Measurements from ENCODE around the gene CDH1.

Gene CDH1

GRCh38 chr16:68806981-68807380, 69.9 kb downstream of the CDH1 start:
- no peak for DNase-seq (ENCODE audit: low spot score)
- in situ Hi-C loops (cut with MboI; ENCODE audit: low pct_unique_long_range_greater_than_20kb, low sequenced_read_pairs, unreplicated experiment): loop anchor here (10.0 kb wide), 1 partner anchor 102 kb away; no protein-coding TSS in a partner anchor
- TF ChIP-seq, protein P1, sequence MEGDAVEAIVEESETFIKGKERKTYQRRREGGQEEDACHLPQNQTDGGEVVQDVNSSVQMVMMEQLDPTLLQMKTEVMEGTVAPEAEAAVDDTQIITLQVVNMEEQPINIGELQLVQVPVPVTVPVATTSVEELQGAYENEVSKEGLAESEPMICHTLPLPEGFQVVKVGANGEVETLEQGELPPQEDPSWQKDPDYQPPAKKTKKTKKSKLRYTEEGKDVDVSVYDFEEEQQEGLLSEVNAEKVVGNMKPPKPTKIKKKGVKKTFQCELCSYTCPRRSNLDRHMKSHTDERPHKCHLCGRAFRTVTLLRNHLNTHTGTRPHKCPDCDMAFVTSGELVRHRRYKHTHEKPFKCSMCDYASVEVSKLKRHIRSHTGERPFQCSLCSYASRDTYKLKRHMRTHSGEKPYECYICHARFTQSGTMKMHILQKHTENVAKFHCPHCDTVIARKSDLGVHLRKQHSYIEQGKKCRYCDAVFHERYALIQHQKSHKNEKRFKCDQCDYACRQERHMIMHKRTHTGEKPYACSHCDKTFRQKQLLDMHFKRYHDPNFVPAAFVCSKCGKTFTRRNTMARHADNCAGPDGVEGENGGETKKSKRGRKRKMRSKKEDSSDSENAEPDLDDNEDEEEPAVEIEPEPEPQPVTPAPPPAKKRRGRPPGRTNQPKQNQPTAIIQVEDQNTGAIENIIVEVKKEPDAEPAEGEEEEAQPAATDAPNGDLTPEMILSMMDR (IDR thresholded peaks at IDR 0.05; ENCODE audit: extremely low read depth, insufficient read depth, missing control alignments): no peak

DNA sequence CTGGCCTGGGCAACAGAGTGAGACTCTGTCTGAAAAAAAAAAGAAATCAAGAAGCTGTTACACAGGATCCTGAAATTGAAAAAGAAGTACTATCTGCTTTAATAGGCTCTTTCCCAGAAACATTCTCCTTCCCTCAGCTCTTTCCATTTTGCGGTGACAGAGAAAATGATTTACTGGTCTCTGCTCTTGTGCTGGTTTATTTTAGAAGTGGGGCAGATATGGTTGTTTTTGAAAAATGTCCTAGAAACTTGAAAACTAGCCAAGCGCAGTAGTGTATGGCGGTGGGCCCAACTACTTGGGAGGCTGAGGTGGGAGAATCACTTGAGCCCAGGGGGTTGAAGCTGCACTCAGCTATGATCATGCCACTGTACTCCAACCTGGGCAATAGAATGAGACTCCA, 77.4 kb downstream of the CDH1 start:
- in situ Hi-C loops (cut with MboI; ENCODE audit: low pct_unique_long_range_greater_than_20kb, low sequenced_read_pairs, unreplicated experiment): no loop called here
- TF ChIP-seq, protein P1 (IDR thresholded peaks at IDR 0.05; ENCODE audit: extremely low read depth, insufficient read depth, missing control alignments): no peak
- DNase-seq (ENCODE audit: low spot score): no peak

- no peak for DNase-seq (ENCODE audit: low spot score)
- in situ Hi-C loops (cut with MboI; ENCODE audit: low pct_unique_long_range_greater_than_20kb, low sequenced_read_pairs, unreplicated experiment): no loop called here
- TF ChIP-seq, protein P1 (IDR thresholded peaks at IDR 0.05; ENCODE audit: extremely low read depth, insufficient read depth, missing control alignments): no peak
Measured at GRCh38 chr16:68823401-68824135, 86.5 kb downstream of the CDH1 start.

DNA sequence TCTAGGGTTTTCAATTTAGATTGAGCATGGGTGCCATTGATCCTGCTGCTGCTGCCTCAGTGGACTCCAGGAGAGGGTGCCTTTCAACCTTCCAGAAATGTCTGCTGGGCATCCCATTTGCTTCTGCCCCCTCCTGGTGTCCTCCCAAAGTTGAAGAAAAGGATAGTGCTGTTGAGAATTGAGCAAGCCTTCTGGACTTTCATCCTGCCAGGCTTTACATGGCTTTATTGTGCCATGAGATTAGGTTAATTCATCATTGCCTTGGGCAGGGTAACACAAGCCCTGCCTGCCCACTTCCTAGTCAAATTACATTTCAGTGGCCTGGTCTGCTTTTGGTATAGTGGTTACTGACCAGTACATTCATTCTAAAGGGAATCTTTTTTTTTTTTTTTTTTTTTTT, 88.3 kb downstream of the CDH1 start:
- DNase-seq (ENCODE audit: low spot score): no peak
- TF ChIP-seq, protein P1 (IDR thresholded peaks at IDR 0.05; ENCODE audit: extremely low read depth, insufficient read depth, missing control alignments): no peak
- in situ Hi-C loops (cut with MboI; ENCODE audit: low pct_unique_long_range_greater_than_20kb, low sequenced_read_pairs, unreplicated experiment): no loop called here

DNA sequence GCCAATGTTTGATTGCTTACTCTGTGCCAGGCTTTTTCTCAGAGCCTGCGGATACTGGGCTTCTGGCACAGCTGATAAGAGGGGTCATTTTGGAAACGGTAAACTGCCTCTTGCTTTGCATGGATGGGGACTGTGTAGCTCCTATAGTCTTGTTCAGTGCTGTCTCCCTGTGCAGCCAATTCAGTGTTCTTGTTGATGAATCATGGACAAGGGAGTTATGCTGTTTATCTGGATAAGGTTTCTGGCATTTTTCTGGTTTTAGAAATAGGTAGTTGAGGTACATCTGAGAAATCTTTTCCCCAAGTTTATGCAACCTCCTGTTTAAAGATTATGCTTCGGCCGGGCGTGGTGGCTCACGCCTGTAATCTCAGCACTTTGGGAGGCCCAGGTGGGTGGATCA, 89.6 kb downstream of the CDH1 start:
- no peak for DNase-seq (ENCODE audit: low spot score)
- in situ Hi-C loops (cut with MboI; ENCODE audit: low pct_unique_long_range_greater_than_20kb, low sequenced_read_pairs, unreplicated experiment): no loop called here
- TF ChIP-seq, protein P1 (IDR thresholded peaks at IDR 0.05; ENCODE audit: extremely low read depth, insufficient read depth, missing control alignments): no peak

DNA sequence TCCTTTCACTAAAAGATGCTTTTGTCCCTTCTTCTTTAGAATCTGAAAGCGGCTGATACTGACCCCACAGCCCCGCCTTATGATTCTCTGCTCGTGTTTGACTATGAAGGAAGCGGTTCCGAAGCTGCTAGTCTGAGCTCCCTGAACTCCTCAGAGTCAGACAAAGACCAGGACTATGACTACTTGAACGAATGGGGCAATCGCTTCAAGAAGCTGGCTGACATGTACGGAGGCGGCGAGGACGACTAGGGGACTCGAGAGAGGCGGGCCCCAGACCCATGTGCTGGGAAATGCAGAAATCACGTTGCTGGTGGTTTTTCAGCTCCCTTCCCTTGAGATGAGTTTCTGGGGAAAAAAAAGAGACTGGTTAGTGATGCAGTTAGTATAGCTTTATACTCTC, 96.2 kb downstream of the CDH1 start:
- in situ Hi-C loops (cut with MboI; ENCODE audit: low pct_unique_long_range_greater_than_20kb, low sequenced_read_pairs, unreplicated experiment): no loop called here

More for the DNA sequence above, 96.2 kb downstream of the CDH1 start:
- DNase-seq (ENCODE audit: low spot score): no peak
- TF ChIP-seq, protein P1 (IDR thresholded peaks at IDR 0.05; ENCODE audit: extremely low read depth, insufficient read depth, missing control alignments): no peak

All from GM13977 (cell line).